Measurements from ENCODE around the gene FAM114A1.

- TF ChIP-seq, protein P1, sequence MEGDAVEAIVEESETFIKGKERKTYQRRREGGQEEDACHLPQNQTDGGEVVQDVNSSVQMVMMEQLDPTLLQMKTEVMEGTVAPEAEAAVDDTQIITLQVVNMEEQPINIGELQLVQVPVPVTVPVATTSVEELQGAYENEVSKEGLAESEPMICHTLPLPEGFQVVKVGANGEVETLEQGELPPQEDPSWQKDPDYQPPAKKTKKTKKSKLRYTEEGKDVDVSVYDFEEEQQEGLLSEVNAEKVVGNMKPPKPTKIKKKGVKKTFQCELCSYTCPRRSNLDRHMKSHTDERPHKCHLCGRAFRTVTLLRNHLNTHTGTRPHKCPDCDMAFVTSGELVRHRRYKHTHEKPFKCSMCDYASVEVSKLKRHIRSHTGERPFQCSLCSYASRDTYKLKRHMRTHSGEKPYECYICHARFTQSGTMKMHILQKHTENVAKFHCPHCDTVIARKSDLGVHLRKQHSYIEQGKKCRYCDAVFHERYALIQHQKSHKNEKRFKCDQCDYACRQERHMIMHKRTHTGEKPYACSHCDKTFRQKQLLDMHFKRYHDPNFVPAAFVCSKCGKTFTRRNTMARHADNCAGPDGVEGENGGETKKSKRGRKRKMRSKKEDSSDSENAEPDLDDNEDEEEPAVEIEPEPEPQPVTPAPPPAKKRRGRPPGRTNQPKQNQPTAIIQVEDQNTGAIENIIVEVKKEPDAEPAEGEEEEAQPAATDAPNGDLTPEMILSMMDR (IDR thresholded peaks at IDR 0.05) = no peak
- no peak for TF ChIP-seq TCF7L2 (IDR thresholded peaks at IDR 0.05; ENCODE audit: low read depth, low read length)
These were observed 21.5 kb downstream of the FAM114A1 start for GRCh38 chr4:38889143-38889542.
